ENCODE measurements around the gene SAMD14.

DNA sequence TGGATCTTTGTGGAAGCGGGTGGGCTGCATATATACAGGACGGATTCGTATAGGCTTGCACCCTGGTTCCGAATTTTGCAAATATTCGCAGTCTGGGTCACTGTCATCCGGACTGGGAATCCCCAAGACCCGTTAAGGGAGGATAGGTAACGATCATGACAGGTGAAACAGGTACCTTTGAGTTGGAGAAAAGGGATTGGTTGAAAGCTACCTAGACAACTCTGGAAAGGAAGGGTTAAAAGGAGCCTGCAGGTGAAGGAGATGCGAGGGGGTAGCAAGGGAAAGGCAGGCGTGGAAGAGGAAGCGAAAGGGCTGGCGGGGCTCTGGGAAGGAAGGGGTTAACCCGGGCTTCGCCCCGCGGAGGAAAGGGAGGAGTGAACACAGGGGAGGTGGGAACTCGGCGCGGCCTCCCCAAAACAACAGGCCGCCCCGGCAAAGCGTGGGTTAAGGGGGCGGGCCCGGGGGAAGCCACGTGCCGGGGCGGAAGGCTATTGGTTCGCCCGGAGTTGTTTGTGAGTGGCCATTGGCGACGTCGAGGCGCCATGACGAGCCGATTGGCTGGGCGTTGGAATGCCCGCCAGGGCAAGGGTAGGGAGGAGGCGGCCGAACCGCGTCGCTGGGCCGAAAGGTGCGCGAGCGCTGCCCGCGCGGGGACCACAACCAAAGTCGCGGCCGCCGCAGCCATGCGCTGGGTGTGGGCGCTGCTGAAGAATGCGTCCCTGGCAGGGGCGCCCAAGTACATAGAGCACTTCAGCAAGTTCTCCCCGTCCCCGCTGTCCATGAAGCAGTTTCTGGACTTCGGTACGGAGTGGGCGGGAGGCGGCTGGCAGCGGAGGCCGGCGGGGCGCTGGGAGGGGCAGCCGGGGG lies 35.0 kb downstream of the SAMD14 start, which contains the start of gene PDK2:
- TF ChIP-seq CTCF (IDR thresholded peaks at IDR 0.05 in 4 of 5, conservative IDR thresholded peaks at IDR 0.05 in 1 of 5) (no peak), POLR2A (IDR thresholded peaks at IDR 0.05) (peak; percentile 93 to 95)
